MM.1S (cell line): ENCODE data around the gene NOD2.

Experiments used
- DNase-seq: peaks from one replicate; pipeline ENCODE4 v3.0.0-alpha.2; 2015
- H2AFZ ChIP-seq: fragments of 300-600 bp; sonication (generic); 2 replicates; pipeline ENCODE4 v1.6.0; 2016; ENCODE audit warnings: antibody characterized with exemption, low read length
- H3F3A ChIP-seq: fragments of 300-600 bp; sonication (generic); 2 replicates; pipeline ENCODE4 v1.6.1; 2016; ENCODE audit warnings: mild to moderate bottlenecking, antibody characterized with exemption, low read length, moderate library complexity, mixed read lengths; ENCODE audit not compliant: insufficient read depth
- H3K27ac ChIP-seq: fragments of 300-600 bp; sonication (generic); 2 replicates; pipeline ENCODE4 v1.5.1; 2016; ENCODE audit warnings: mild to moderate bottlenecking, low read length
- H3K27me3 ChIP-seq: fragments of 300-600 bp; sonication (generic); replicated peaks from 2 replicates; pipeline ENCODE4 v1.6.0; 2016; ENCODE audit warnings: low read length; ENCODE audit not compliant: insufficient read depth
- H3K36me3 ChIP-seq: fragments of 300-600 bp; sonication (generic); replicated peaks from 2 replicates; pipeline ENCODE4 v1.6.1; 2016; ENCODE audit warnings: mild to moderate bottlenecking, low read length, mixed read lengths; ENCODE audit not compliant: insufficient read depth
- H3K4me1 ChIP-seq: fragments of 300-600 bp; sonication (generic); 2 replicates; pipeline ENCODE4 v1.6.1; 2016; ENCODE audit warnings: low read length, mixed read lengths
- H3K4me2 ChIP-seq: fragments of 300-600 bp; sonication (generic); 2 replicates; pipeline ENCODE4 v1.6.0; 2016; ENCODE audit warnings: low read depth, low read length
- H3K4me3 ChIP-seq: fragments of 300-600 bp; sonication (generic); 2 replicates; pipeline ENCODE4 v1.5.1; 2016; ENCODE audit warnings: low read length, mixed read lengths
- H3K79me2 ChIP-seq: fragments of 300-600 bp; sonication (generic); 2 replicates; pipeline ENCODE4 v1.6.1; 2016; ENCODE audit warnings: mixed run types, low read length, mixed read lengths
- H3K9ac ChIP-seq: fragments of 300-600 bp; sonication (generic); 2 replicates; pipeline ENCODE4 v1.6.1; 2016; ENCODE audit warnings: low read length, mixed read lengths
- H3K9me2 ChIP-seq: fragments of 300-600 bp; sonication (generic); replicated peaks from 2 replicates; pipeline ENCODE4 v1.6.1; 2016; ENCODE audit warnings: mild to moderate bottlenecking, low read length, mixed read lengths; ENCODE audit not compliant: insufficient read depth
- H3K9me3 ChIP-seq: fragments of 300-600 bp; sonication (generic); replicated peaks from 2 replicates; pipeline ENCODE4 v1.6.1; 2016; ENCODE audit warnings: mild to moderate bottlenecking, low read length, mixed read lengths; ENCODE audit not compliant: insufficient read depth
- H4K20me1 ChIP-seq: fragments of 300-600 bp; sonication (generic); 2 replicates; pipeline ENCODE4 v1.6.1; 2016; ENCODE audit warnings: mild to moderate bottlenecking, low read length, moderate library complexity, mixed read lengths; ENCODE audit not compliant: insufficient read depth
- EZH2 ChIP-seq: fragments of 300-600 bp; sonication (generic); optimal IDR thresholded peaks from 2 replicates; pipeline ENCODE3; 2017; ENCODE audit warnings: low read depth, mild to moderate bottlenecking, antibody characterized with exemption, low read length, mixed read lengths
- EZH2phosphoT487 ChIP-seq: fragments of 300-600 bp; sonication (generic); IDR thresholded peaks from 2 replicates; pipeline ENCODE4 v1.6.1; 2018; ENCODE audit warnings: antibody characterized with exemption, low read length
- TF ChIP-seq, protein P1 (sequence below): fragments of 300-600 bp; sonication (generic); IDR thresholded peaks from 2 replicates; pipeline ENCODE4 v1.5.1; 2016; ENCODE audit warnings: antibody characterized with exemption, low read length, mixed read lengths

The NOD2 gene

DNA sequence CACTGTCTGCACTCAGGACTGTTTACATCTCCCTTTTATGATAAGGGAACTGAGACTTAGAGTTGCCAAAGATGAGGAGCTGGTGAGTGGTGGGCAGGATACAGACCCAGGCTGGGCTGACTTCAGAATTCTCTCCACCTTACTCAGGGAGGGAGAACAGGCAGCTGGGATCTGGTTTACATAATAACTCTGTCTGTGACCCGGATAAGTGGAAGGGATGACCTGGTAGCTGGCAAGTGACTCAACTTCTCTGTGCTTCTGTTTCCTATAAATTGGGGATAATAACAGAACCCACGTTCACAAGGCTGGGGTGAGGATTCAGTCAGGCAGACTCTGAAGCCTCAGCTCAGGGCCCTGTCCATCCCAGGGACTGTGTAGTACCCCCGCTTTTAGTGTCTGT, 14.9 kb upstream of the NOD2 start:
- Histone ChIP-seq H3K4me2 (no peak overlapping the region), H3K9me2 (no peaks in the 10 kb centered on the region), H3K4me1 (peaks cover 24% of the 10 kb centered on the region), H3K27me3 (no peaks in the 10 kb centered on the region), H2AFZ (no peak overlapping the region), H3K9ac (no peak overlapping the region), H3K4me3 (no peak overlapping the region), H4K20me1 (no peaks in the 10 kb centered on the region), H3K9me3 (no peaks in the 10 kb centered on the region), H3F3A (peaks cover 5% of the 10 kb centered on the region), H3K36me3 (peaks cover 10% of the 10 kb centered on the region), H3K27ac (no peak overlapping the region), H3K79me2 (peaks cover 35% of the 10 kb centered on the region)
- no peak for DNase-seq
- no peak for TF ChIP-seq EZH2
- TF ChIP-seq, protein P1, sequence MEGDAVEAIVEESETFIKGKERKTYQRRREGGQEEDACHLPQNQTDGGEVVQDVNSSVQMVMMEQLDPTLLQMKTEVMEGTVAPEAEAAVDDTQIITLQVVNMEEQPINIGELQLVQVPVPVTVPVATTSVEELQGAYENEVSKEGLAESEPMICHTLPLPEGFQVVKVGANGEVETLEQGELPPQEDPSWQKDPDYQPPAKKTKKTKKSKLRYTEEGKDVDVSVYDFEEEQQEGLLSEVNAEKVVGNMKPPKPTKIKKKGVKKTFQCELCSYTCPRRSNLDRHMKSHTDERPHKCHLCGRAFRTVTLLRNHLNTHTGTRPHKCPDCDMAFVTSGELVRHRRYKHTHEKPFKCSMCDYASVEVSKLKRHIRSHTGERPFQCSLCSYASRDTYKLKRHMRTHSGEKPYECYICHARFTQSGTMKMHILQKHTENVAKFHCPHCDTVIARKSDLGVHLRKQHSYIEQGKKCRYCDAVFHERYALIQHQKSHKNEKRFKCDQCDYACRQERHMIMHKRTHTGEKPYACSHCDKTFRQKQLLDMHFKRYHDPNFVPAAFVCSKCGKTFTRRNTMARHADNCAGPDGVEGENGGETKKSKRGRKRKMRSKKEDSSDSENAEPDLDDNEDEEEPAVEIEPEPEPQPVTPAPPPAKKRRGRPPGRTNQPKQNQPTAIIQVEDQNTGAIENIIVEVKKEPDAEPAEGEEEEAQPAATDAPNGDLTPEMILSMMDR, result no peak

DNA sequence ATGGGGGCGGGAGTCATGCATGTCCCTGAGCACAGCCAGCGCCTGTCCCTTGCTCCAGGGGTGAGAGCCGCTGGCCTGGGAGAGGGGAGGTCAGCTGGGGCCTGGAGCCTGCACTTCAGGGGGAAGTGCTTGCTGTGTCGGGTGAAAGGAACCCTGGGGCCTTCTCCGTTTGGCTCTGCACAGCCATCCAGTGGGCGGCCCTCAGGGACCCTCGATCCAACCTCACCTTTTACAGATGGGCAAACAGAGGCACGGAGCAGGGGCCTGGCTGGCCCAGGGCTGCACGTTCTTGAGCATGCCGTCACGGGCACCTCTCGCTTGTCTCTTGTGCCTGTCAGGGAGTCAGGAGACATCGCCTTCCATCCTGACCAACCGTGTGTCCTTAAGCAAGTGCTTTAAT, 14.1 kb upstream of the NOD2 start:
- H3K4me1 ChIP-seq, result peaks cover 31% of the 10 kb centered on the region
- H3K36me3 ChIP-seq, result peaks cover 9% of the 10 kb centered on the region
- no peak for TF ChIP-seq EZH2
- no peak for TF ChIP-seq EZH2phosphoT487
- TF ChIP-seq, protein P1, result no peak
- H3K27ac ChIP-seq, result no peak overlapping the region
- peaks cover 35% of the 10 kb centered on the region for H3K79me2 ChIP-seq
- H4K20me1 ChIP-seq, result no peaks in the 10 kb centered on the region
- no peak for DNase-seq
- no peak overlapping the region for H2AFZ ChIP-seq
- no peak overlapping the region for H3K9ac ChIP-seq
- H3K9me3 ChIP-seq, result no peaks in the 10 kb centered on the region
- no peak overlapping the region for H3K4me2 ChIP-seq
- no peaks in the 10 kb centered on the region for H3K9me2 ChIP-seq
- no peaks in the 10 kb centered on the region for H3K27me3 ChIP-seq
- H3K4me3 ChIP-seq, result no peak overlapping the region
- peaks cover 13% of the 10 kb centered on the region for H3F3A ChIP-seq

- Histone ChIP-seq H3K36me3 (peaks cover 7% of the 10 kb centered on the region), H3K79me2 (peaks cover 35% of the 10 kb centered on the region), H3K9me3 (no peaks in the 10 kb centered on the region), H3K4me3 (peak overlapping the region; percentile 68), H3K4me1 (peaks cover 37% of the 10 kb centered on the region), H2AFZ (no peak overlapping the region), H3K9me2 (no peaks in the 10 kb centered on the region), H3K4me2 (peak overlapping the region; percentile 85), H3K27me3 (no peaks in the 10 kb centered on the region), H3F3A (peaks cover 19% of the 10 kb centered on the region), H3K9ac (peak overlapping the region; percentile 62; the same call in 1 of the 2 replicates), H4K20me1 (no peaks in the 10 kb centered on the region), H3K27ac (no peak overlapping the region)
- no peak for DNase-seq
- no peak for TF ChIP-seq EZH2phosphoT487
- TF ChIP-seq, protein P1, result no peak
- TF ChIP-seq EZH2, result no peak
These were observed 13.5 kb upstream of the NOD2 start for GRCh38 chr16:50679676-50680555.
